ENCODE measurements around the gene CDH26.

DNA sequence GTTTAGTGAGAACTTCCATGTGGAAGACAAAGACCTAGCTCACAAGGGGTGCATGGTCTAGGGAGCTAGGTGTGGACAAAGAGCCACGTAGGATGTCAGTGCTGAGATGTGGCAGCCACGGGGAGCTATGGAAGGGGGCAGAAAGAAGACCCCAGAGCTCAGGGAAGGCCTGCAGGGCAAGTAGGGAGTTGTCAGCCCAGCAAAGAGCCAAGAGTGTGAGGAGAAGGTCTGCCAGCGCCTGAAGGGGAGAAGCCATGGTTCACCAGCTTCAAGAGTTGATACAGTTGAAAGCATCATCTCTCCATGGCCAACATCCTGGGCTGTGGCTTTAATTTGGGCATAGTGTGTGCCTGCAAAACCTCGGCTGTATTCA is 95.6 kb downstream of the CDH26 start:
- no peak for TF ChIP-seq CTCF (IDR thresholded peaks at IDR 0.05; ENCODE audit: extremely low read depth in 1 of 2, insufficient read depth in 1 of 2, low read depth in 1 of 2, low read length in 2 of 2)
- TF ChIP-seq EZH2 (IDR thresholded peaks at IDR 0.05; ENCODE audit: borderline replicate concordance, low read depth, low read length, severe bottlenecking), result no peak
- TF ChIP-seq POLR2A (IDR thresholded peaks at IDR 0.05; ENCODE audit: low read depth, low read length), result no peak
- no peak for TF ChIP-seq POLR2AphosphoS5 (IDR thresholded peaks at IDR 0.05; ENCODE audit: insufficient read depth, low read depth, low read length)
- TF ChIP-seq MYC (IDR thresholded peaks at IDR 0.05; ENCODE audit: low read depth, low read length), result no peak
- TF ChIP-seq, protein P1, sequence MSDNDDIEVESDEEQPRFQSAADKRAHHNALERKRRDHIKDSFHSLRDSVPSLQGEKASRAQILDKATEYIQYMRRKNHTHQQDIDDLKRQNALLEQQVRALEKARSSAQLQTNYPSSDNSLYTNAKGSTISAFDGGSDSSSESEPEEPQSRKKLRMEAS (IDR thresholded peaks at IDR 0.05; ENCODE audit: insufficient read depth, insufficient read length), result no peak
- no peak for TF ChIP-seq JUN (IDR thresholded peaks at IDR 0.05; ENCODE audit: borderline replicate concordance, insufficient read depth, insufficient read length, low read depth)
- no peak for TF ChIP-seq GATA2 (IDR thresholded peaks at IDR 0.05; ENCODE audit: insufficient read depth, insufficient read length, low read depth, low read length)

Data from endothelial cell of umbilical vein (primary cell).